H1 (cell line): ENCODE measurements around the gene SP9. TPM values are rescaled to one million over a fixed set of nuclear protein-coding genes. Genes with fewer than 3 reads are reported as not detected.

Experiments used
- CBX5 ChIP-seq: fragments of 300-800, 300-1000 bp; sonication (generic); IDR thresholded peaks from 2 replicates; pipeline ENCODE4 v1.7.1; 2016; ENCODE audit warnings: antibody characterized with exemption, low read length, low read depth
- E2F6 ChIP-seq: IDR thresholded peaks from 2 replicates; pipeline ENCODE4 v1.6.1; 2012; ENCODE audit warnings: inconsistent platforms
- KDM1A ChIP-seq: fragments of 200-600, 300-600 bp; sonication (generic); IDR thresholded peaks from 2 replicates; pipeline ENCODE4 v1.7.1; 2016; ENCODE audit warnings: mild to moderate bottlenecking, low read length, borderline replicate concordance
- SP4 ChIP-seq: IDR thresholded peaks from 2 replicates; pipeline ENCODE4 v1.6.1; 2012; ENCODE audit warnings: low read length, inconsistent platforms
- TCF12 ChIP-seq: IDR thresholded peaks from 2 replicates; pipeline ENCODE4 v1.6.1; 2011; ENCODE audit warnings: low read depth, mild to moderate bottlenecking, low read length
- polyA plus RNA-seq, 7 experiments: library from polyadenylated mRNA; depleted of rRNA in 3 of 7; stranded (reverse) in 5 of 7; unstranded in 2 of 7; fragments of >200 nt in 5 of 7; fragments of 200-250 nt in 2 of 7; gene quantifications; 1 replicate in 5 of 7; 2 replicates in 1 of 7; 4 replicates in 1 of 7; pipeline versions ENCODE4 v1.2.1 to v1.2.3, GENCODE V29; 2011 to 2013; ENCODE audit warnings: missing spikeins in 2 of 7, mixed read lengths in 2 of 7
- total RNA-seq: library from RNA; stranded (reverse); fragmentation: NEBNext Ultra II Directional; extraction: Animal tissue kit (Norgen Biotek cat#: 25700); gene quantifications from 2 replicates; pipeline ENCODE4 v1.2.1, GENCODE V29; 2021

Gene SP9
- total and polyA plus RNA-seq, 2 of the 8 experiments (the other 6 are each of a cell fraction or from before 2014, with no cell fraction given): 0.03 to 0.11 TPM

GRCh38 chr2:174350593-174351181 is 15.9 kb downstream of the SP9 start (continued):
- TF ChIP-seq E2F6: no peak
- TF ChIP-seq KDM1A: no peak
- TF ChIP-seq TCF12: no peak
- TF ChIP-seq SP4: no peak
- TF ChIP-seq CBX5: no peak
